GM19328 (cell line): ENCODE data around the gene AHSA1.
A peak's percentile ranks its signal among the peaks of the same experiment; 100 is the strongest.
"Not testable (repeated sequence)": the region's sequence is repeated elsewhere in the genome, so short reads cannot be mapped to it uniquely, and the experiment has no call there.

Source experiments
- ATAC-seq: cut with Tn5 transposase; IDR thresholded peaks from one replicate; pipeline ENCODE4 v1.9.1; 2021; ENCODE audit warnings: mild to moderate bottlenecking, moderate library complexity; ENCODE audit not compliant: unreplicated experiment

The AHSA1 gene

GRCh38 chr14:77457522-77458248, at the start of gene AHSA1, which contains the start of gene VIPAS39:
Gene AHSA1 (plus strand): TSS chr14:77458093. CDS start chr14:77458190, 97 bp downstream.
Gene VIPAS39 (minus strand): TSS chr14:77457601. CDS start chr14:77454102, 3,499 bp downstream.
- peak; percentile 83 for ATAC-seq

- no peak for ATAC-seq
Measured at GRCh38 chr14:77409131-77409533, 48.8 kb upstream of the AHSA1 start.

GRCh38 chr14:77415403-77416030, 42.4 kb upstream of the AHSA1 start:
- ATAC-seq = not testable (repeated sequence)

GRCh38 chr14:77416098-77416497, 41.8 kb upstream of the AHSA1 start:
- ATAC-seq = not testable (repeated sequence)

GRCh38 chr14:77416836-77417235, 41.1 kb upstream of the AHSA1 start:
- no peak for ATAC-seq

- no peak for ATAC-seq
Measured at GRCh38 chr14:77421201-77421600, 36.7 kb upstream of the AHSA1 start.

- no peak for ATAC-seq
Measured at GRCh38 chr14:77423423-77423822, 34.5 kb upstream of the AHSA1 start, which contains the start of gene NOXRED1. Gene NOXRED1 (minus strand): TSS chr14:77423523. CDS start chr14:77422889, 634 bp downstream.

GRCh38 chr14:77424862-77425261, 33.0 kb upstream of the AHSA1 start:
- no peak for ATAC-seq

GRCh38 chr14:77426396-77426795, 31.5 kb upstream of the AHSA1 start:
- ATAC-seq = no peak

- ATAC-seq = no peak
Measured at GRCh38 chr14:77436042-77436441, 21.9 kb upstream of the AHSA1 start.

GRCh38 chr14:77438596-77438995, 19.3 kb upstream of the AHSA1 start:
- ATAC-seq = no peak

- ATAC-seq = no peak
Measured at GRCh38 chr14:77439861-77440260, 18.0 kb upstream of the AHSA1 start.

GRCh38 chr14:77442196-77442595, 15.7 kb upstream of the AHSA1 start:
- no peak for ATAC-seq

- no peak for ATAC-seq
Measured at GRCh38 chr14:77455966-77456640, 1.8 kb upstream of the AHSA1 start.

- ATAC-seq = peak; percentile 16
Measured at GRCh38 chr14:77457115-77457521, 775 bp upstream of the AHSA1 start.

- ATAC-seq = peak; percentile 18
Measured at GRCh38 chr14:77458249-77458950, 507 bp downstream of the AHSA1 start.

GRCh38 chr14:77459072-77459723, 1.3 kb downstream of the AHSA1 start:
- no peak for ATAC-seq

GRCh38 chr14:77467801-77468200, 9.9 kb downstream of the AHSA1 start:
- no peak for ATAC-seq

GRCh38 chr14:77469067-77469505, 11.2 kb downstream of the AHSA1 start:
- no peak for ATAC-seq

GRCh38 chr14:77469539-77469938, 11.6 kb downstream of the AHSA1 start:
- ATAC-seq = no peak
